IMR-90 (cell line): ENCODE measurements around the gene ZSWIM8. TPM values are rescaled to one million over a fixed set of nuclear protein-coding genes. Genes with fewer than 3 reads are reported as not detected.

ENCODE experiments used
- ATAC-seq: fragments of 200-7000 bp; cut with Tn5 transposase; 2 replicates; pipeline ENCODE4 v1.9.1; 2020; ENCODE audit warnings: low read depth, mild to moderate bottlenecking, moderate library complexity
- BruUV-seq: library from RNA; stranded (reverse); fragments of 400-500 nt; replicated peaks from 2 replicates; lab custom pipeline; 2021; lab: Mats Ljungman, UMichigan
- CTCF ChIA-PET: fragments of 300-600 bp; formaldehyde crosslinking; extraction: SDS; loops from one replicate; lab custom pipeline; 2021; ENCODE audit warnings: antibody characterized with exemption; lab: Yijun Ruan, JAX
- POLR2A ChIA-PET: fragments of 300-600 bp; sonication (Branson Sonifier 250); formaldehyde crosslinking; loops from one replicate; lab custom pipeline; 2022; ENCODE audit warnings: antibody characterized with exemption; ENCODE audit not compliant: unreplicated experiment; lab: Charles Lee
- DNase-seq: peaks from one replicate; pipeline ENCODE4 v3.0.0; 2013
- H2AFZ ChIP-seq: replicated peaks from 2 replicates; pipeline ENCODE3; 2013; ENCODE audit warnings: low read length, mild to moderate bottlenecking; ENCODE audit not compliant: poor library complexity
- H2AK5ac ChIP-seq: 2 replicates; pipeline ENCODE4 v1.6.1; 2013; ENCODE audit warnings: low read depth, low read length, inconsistent platforms
- H2AK9ac ChIP-seq: replicated peaks from 2 replicates; pipeline ENCODE3; 2013; ENCODE audit warnings: mild to moderate bottlenecking, low read depth, low read length, moderate library complexity; ENCODE audit not compliant: poor library complexity
- H2BK120ac ChIP-seq: 2 replicates; pipeline ENCODE4 v1.6.1; 2013; ENCODE audit warnings: low read depth, low read length, inconsistent platforms
- H2BK15ac ChIP-seq: 3 replicates; pipeline ENCODE4 v1.6.1; 2013; ENCODE audit warnings: low read depth, low read length, inconsistent platforms
- H2BK20ac ChIP-seq: 2 replicates; pipeline ENCODE4 v1.6.1; 2013; ENCODE audit warnings: low read depth, mild to moderate bottlenecking, inconsistent platforms, low read length, moderate library complexity
- H2BK5ac ChIP-seq: 2 replicates; pipeline ENCODE4 v1.6.1; 2013; ENCODE audit warnings: mild to moderate bottlenecking, low read depth, low read length, inconsistent platforms; ENCODE audit not compliant: poor library complexity, severe bottlenecking
- H3K14ac ChIP-seq: replicated peaks from 2 replicates; pipeline ENCODE4 v1.6.1; 2013; ENCODE audit warnings: low read depth, low read length, inconsistent platforms
- H3K18ac ChIP-seq: 2 replicates; pipeline ENCODE4 v1.6.1; 2013; ENCODE audit warnings: low read depth, low read length, control low read depth
- H3K23ac ChIP-seq: 2 replicates; pipeline ENCODE4 v1.6.1; 2013; ENCODE audit warnings: low read depth, low read length, inconsistent platforms
- H3K27ac ChIP-seq: 2 replicates; pipeline ENCODE4 v1.5.1; 2013; ENCODE audit warnings: mild to moderate bottlenecking, control low read depth, low read length; ENCODE audit not compliant: insufficient read depth
- H3K27me3 ChIP-seq: 2 replicates; pipeline ENCODE4 v1.6.1; 2013; ENCODE audit warnings: low read length; ENCODE audit not compliant: control insufficient read depth, insufficient read depth
- H3K36me3 ChIP-seq: 2 replicates; pipeline ENCODE4 v1.6.1; 2013; ENCODE audit warnings: low read length, mixed read lengths; ENCODE audit not compliant: control insufficient read depth, insufficient read depth
- H3K4ac ChIP-seq: 2 replicates; pipeline ENCODE4 v1.6.1; 2013; ENCODE audit warnings: low read depth, low read length, inconsistent platforms
- H3K4me1 ChIP-seq: 2 replicates; pipeline ENCODE4 v1.6.1; 2013; ENCODE audit warnings: low read length, mixed read lengths; ENCODE audit not compliant: control insufficient read depth, insufficient read depth
- H3K4me2 ChIP-seq: 2 replicates; pipeline ENCODE4 v1.6.1; 2013; ENCODE audit warnings: low read depth, mild to moderate bottlenecking, control low read depth, low read length, moderate library complexity
- H3K4me3 ChIP-seq: 2 replicates; pipeline ENCODE4 v1.5.1; 2013; ENCODE audit warnings: low read depth, mild to moderate bottlenecking, control low read depth, low read length, moderate library complexity; ENCODE audit not compliant: insufficient read depth
- H3K56ac ChIP-seq: 2 replicates; pipeline ENCODE4 v1.6.1; 2013; ENCODE audit warnings: low read length, inconsistent platforms; ENCODE audit not compliant: insufficient read depth; ENCODE audit errors: extremely low read depth
- H3K79me1 ChIP-seq, 2 experiments: 2 replicates each; pipeline ENCODE4 v1.6.1; 2013; ENCODE audit warnings: low read length in 2 of 2, inconsistent platforms in 1 of 2, low read depth in 1 of 2
- H3K9ac ChIP-seq: 2 replicates; pipeline ENCODE4 v1.6.1; 2013; ENCODE audit warnings: low read depth, low read length, control low read depth
- H3K9me1 ChIP-seq: 2 replicates; pipeline ENCODE4 v1.6.1; 2013; ENCODE audit warnings: low read length, inconsistent platforms; ENCODE audit not compliant: insufficient read depth
- H3K9me3 ChIP-seq: 2 replicates; pipeline ENCODE4 v1.6.1; 2013; ENCODE audit warnings: low read length; ENCODE audit not compliant: control insufficient read depth, insufficient read depth
- H4K20me1 ChIP-seq: 2 replicates; pipeline ENCODE4 v1.6.1; 2013; ENCODE audit warnings: low read length, inconsistent platforms; ENCODE audit not compliant: insufficient read depth
- H4K5ac ChIP-seq: 2 replicates; pipeline ENCODE4 v1.6.1; 2013; ENCODE audit warnings: mild to moderate bottlenecking, low read depth, low read length, control low read depth
- H4K8ac ChIP-seq, 2 experiments: 2 replicates each; pipeline ENCODE4 v1.6.1; 2013; ENCODE audit warnings: low read depth in 2 of 2, low read length in 2 of 2, control low read depth in 1 of 2, inconsistent platforms in 1 of 2
- H4K91ac ChIP-seq: 2 replicates; pipeline ENCODE4 v1.6.1; 2013; ENCODE audit warnings: low read depth, low read length, inconsistent platforms; ENCODE audit not compliant: insufficient read depth
- BHLHE40 ChIP-seq: fragments of 150-350 bp; IDR thresholded peaks from 2 replicates; pipeline ENCODE4 v1.6.1; 2016; ENCODE audit warnings: mild to moderate bottlenecking, low read depth, low read length
- CEBPB ChIP-seq: IDR thresholded peaks from 2 replicates; pipeline ENCODE4 v1.6.1; 2012; ENCODE audit warnings: low read depth, low read length, improper control_type of control experiment
- CHD1 ChIP-seq: IDR thresholded peaks from 2 replicates; pipeline ENCODE4 v1.6.1; 2012; ENCODE audit warnings: low read depth, low read length, improper control_type of control experiment
- CTCF ChIP-seq: conservative IDR thresholded peaks from 2 replicates; pipeline ENCODE4 v1.5.1; 2012; ENCODE audit warnings: mild to moderate bottlenecking, low read depth, low read length, improper control_type of control experiment
- FOS ChIP-seq: fragments of 150-350 bp; IDR thresholded peaks from 2 replicates; pipeline ENCODE4 v1.6.1; 2016; ENCODE audit warnings: low read depth, low read length
- MAFK ChIP-seq: IDR thresholded peaks from 2 replicates; pipeline ENCODE4 v1.6.1; 2012; ENCODE audit warnings: low read depth, low read length, improper control_type of control experiment
- NFE2L2 ChIP-seq: fragments of 150-350 bp; IDR thresholded peaks from 2 replicates; pipeline ENCODE4 v1.6.1; 2016; ENCODE audit warnings: low read depth, mild to moderate bottlenecking, low read length
- POLR2A ChIP-seq: IDR thresholded peaks from 2 replicates; pipeline ENCODE4 v1.6.1; 2012; ENCODE audit warnings: mild to moderate bottlenecking, low read depth, low read length
- RAD21 ChIP-seq: IDR thresholded peaks from 2 replicates; pipeline ENCODE4 v1.6.1; 2012; ENCODE audit warnings: low read length, improper control_type of control experiment
- RCOR1 ChIP-seq: IDR thresholded peaks from 2 replicates; pipeline ENCODE4 v1.6.1; 2012; ENCODE audit warnings: mild to moderate bottlenecking, low read length, improper control_type of control experiment; ENCODE audit not compliant: insufficient replicate concordance
- RFX5 ChIP-seq: IDR thresholded peaks from 2 replicates; pipeline ENCODE4 v1.8.0; 2012; ENCODE audit warnings: low read depth, mild to moderate bottlenecking, low read length, moderate library complexity
- SMC3 ChIP-seq: fragments of 150-350 bp; IDR thresholded peaks from 2 replicates; pipeline ENCODE4 v1.6.1; 2016; ENCODE audit warnings: low read depth, mild to moderate bottlenecking, antibody characterized with exemption, low read length, moderate library complexity
- WGBS, 2 experiments: methylation state at CpG; one replicate each; pipeline versions ENCODE4 v1.1.5 to v1.1.7; 2013; ENCODE audit warnings: missing lambda C conversion rate in 2 of 2; ENCODE audit not compliant: insufficient read length in 1 of 2; ENCODE audit errors: extremely low coverage in 2 of 2; 5-methylcytosine and 5-hydroxymethylcytosine counted together
- dilution Hi-C: fragments of 300-500 bp; cut with HindIII; formaldehyde crosslinking; loops from one replicate; pipeline ENCODE4 v1.14.3; 2018; ENCODE audit warnings: low sequenced_read_pairs; ENCODE audit not compliant: unreplicated experiment
- in situ Hi-C: fragments of 300-500 bp; cut with MboI; formaldehyde crosslinking; loops from 3 replicates; pipeline ENCODE4 v1.14.3; 2019; ENCODE audit warnings: low sequenced_read_pairs, inconsistent platforms, mixed read lengths
- intact Hi-C: fragments of 100-400 bp; cut with micrococcal nuclease; formaldehyde crosslinking; loops from 2 replicates; pipeline ENCODE4 v1.10.0; 2022
- polyA plus RNA-seq, 3 experiments: library from polyadenylated mRNA; depleted of rRNA; stranded (reverse); fragments of >200 nt; gene quantifications; 2 replicates each; pipeline ENCODE4 v1.2.3, GENCODE V29; 2012; ENCODE audit warnings: low replicate concordance in 1 of 3
- total RNA-seq: library from RNA; depleted of rRNA; stranded (reverse); fragments of >200 nt; gene quantifications from 2 replicates; pipeline ENCODE4 v1.2.3, GENCODE V29; 2012
- TF ChIP-seq, protein P1 (sequence below): fragments of 150-350 bp; IDR thresholded peaks from 2 replicates; pipeline ENCODE4 v1.6.1; 2017; ENCODE audit warnings: mild to moderate bottlenecking, antibody characterized with exemption, low read length, low read depth

Gene ZSWIM8
- total and polyA plus RNA-seq, 2 of the 4 experiments (the other 2 are of a cell fraction): 16.8 to 103 TPM

DNA sequence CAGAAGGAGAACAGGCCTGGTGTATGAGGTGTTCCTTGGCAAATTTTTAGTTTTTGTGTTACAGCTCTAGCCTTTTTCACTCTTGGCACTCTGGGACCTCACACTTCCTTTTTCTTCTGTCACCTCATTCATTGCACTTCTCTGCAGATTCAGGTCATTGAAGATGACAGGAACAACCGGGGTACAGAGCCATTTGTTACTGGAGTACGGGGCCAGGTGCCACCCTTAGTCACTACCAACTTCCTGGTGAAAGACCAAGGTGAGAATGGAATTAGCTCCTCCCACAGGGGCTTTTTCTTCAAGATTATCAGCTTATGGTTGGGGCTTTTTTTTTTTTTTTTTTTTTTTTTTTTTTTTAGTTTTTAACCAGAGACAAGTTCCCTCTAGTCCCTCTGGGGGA, 22.1 kb upstream of the ZSWIM8 start:
- no peak for TF ChIP-seq CHD1
- no peak for TF ChIP-seq MAFK
- TF ChIP-seq POLR2A: no peak
- TF ChIP-seq, protein P1, sequence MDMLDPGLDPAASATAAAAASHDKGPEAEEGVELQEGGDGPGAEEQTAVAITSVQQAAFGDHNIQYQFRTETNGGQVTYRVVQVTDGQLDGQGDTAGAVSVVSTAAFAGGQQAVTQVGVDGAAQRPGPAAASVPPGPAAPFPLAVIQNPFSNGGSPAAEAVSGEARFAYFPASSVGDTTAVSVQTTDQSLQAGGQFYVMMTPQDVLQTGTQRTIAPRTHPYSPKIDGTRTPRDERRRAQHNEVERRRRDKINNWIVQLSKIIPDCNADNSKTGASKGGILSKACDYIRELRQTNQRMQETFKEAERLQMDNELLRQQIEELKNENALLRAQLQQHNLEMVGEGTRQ: no peak
- no peak for TF ChIP-seq SMC3
- no peak for TF ChIP-seq RCOR1
- TF ChIP-seq CEBPB: no peak
- no peak for TF ChIP-seq RAD21
- TF ChIP-seq NFE2L2: no peak
- TF ChIP-seq RFX5: no peak
- TF ChIP-seq BHLHE40: no peak
- TF ChIP-seq FOS: no peak
- TF ChIP-seq CTCF: no peak
- Histone ChIP-seq H3K4me1 (peaks cover 11% of the 10 kb centered on the region), H3K56ac (no peak overlapping the region), H3K9ac (no peak overlapping the region), H3K9me3 (no peaks in the 10 kb centered on the region), H3K36me3 (peaks cover 73% of the 10 kb centered on the region), H4K8ac (peak overlapping the region in 1 of 2 experiments; percentile 26; a peak in 1 of 4 replicates), H2AFZ (no peak overlapping the region), H2AK5ac (no peak overlapping the region), H3K18ac (no peak overlapping the region), H2BK120ac (no peak overlapping the region), H2AK9ac (no peak overlapping the region), H3K4me2 (no peak overlapping the region), H2BK15ac (no peak overlapping the region), H3K23ac (no peak overlapping the region), H4K91ac (no peak overlapping the region), H2BK20ac (no peak overlapping the region), H4K5ac (no peak overlapping the region), H4K20me1 (peaks cover 33% of the 10 kb centered on the region), H3K14ac (no peak overlapping the region), H2BK5ac (peak overlapping the region; percentile 1), H3K27ac (no peak overlapping the region), H3K27me3 (no peaks in the 10 kb centered on the region), H3K9me1 (peaks cover 27% of the 10 kb centered on the region), H3K4ac (no peak overlapping the region), H3K79me1 (peaks cover 57 to 77% of the 10 kb centered on the region in 2 experiments), H3K4me3 (no peak overlapping the region)
- CTCF ChIA-PET: no interaction called here
- POLR2A ChIA-PET: no interaction called here
- in situ Hi-C loops: no loop called here
- dilution Hi-C loops: no loop called here
- BruUV-seq: no TSS peak
- DNase-seq (no peak), ATAC-seq (no peak)
- intact Hi-C loops: no loop called here
- no CpG with 5 or more reads among the region's 2 CpGs for WGBS, 2 experiments
